Activated naive CD4-positive, alpha-beta T cell treated with anti-CD3 and anti-CD28 coated beads for 36 hours (primary cell): Measurements from ENCODE around the gene TP53TG5. TPM values are rescaled to one million over a fixed set of nuclear protein-coding genes. Genes with fewer than 3 reads are reported as not detected.
A peak's percentile ranks its signal among the peaks of the same experiment; 100 is the strongest.

ENCODE experiments used
- CTCF ChIA-PET: fragments of 350-600 bp; sonication (Branson Sonifier 250); formaldehyde crosslinking; loops from one replicate; lab custom pipeline; 2021; ENCODE audit warnings: antibody characterized with exemption; lab: Charles Lee
- DNase-seq: peaks from one replicate; pipeline ENCODE4 v3.0.0-alpha.2; 2020
- H3K27ac Mint-ChIP-seq: one replicate; pipeline ENCODE4 v1.8.0; 2021; ENCODE audit warnings: mild to moderate bottlenecking, mixed read lengths
- H3K27me3 Mint-ChIP-seq: one replicate; pipeline ENCODE4 v1.8.0; 2021; ENCODE audit warnings: low read depth, mixed read lengths
- H3K36me3 Mint-ChIP-seq: one replicate; pipeline ENCODE4 v1.8.0; 2021; ENCODE audit warnings: low read depth, mixed read lengths
- H3K4me1 Mint-ChIP-seq: one replicate; pipeline ENCODE4 v1.8.0; 2021; ENCODE audit warnings: low read depth, mixed read lengths
- H3K4me3 Mint-ChIP-seq: one replicate; pipeline ENCODE4 v1.8.0; 2021; ENCODE audit warnings: mild to moderate bottlenecking, moderate library complexity, mixed read lengths
- H3K9me3 Mint-ChIP-seq: one replicate; pipeline ENCODE4 v1.8.0; 2021; ENCODE audit warnings: mixed read lengths
- intact Hi-C: fragments of 100-400 bp; cut with micrococcal nuclease; formaldehyde crosslinking; loops from one replicate; pipeline ENCODE4 v1.15.1; 2023
- total RNA-seq, 2 experiments: library from RNA; stranded (reverse); gene quantifications; one replicate each; pipeline ENCODE4 v1.2.3, GENCODE V29; 2021

TP53TG5 gene
- total RNA-seq, 2 experiments from 2014 or later: 0.59 to 1.0 TPM

GRCh38 chr20:45373353-45374100 lies 4.6 kb downstream of the TP53TG5 start:
- intact Hi-C loops: loop anchor here (1.0 kb wide), 4 partner anchors 10 to 64 kb away; partner anchors contain the start of genes PIGT and SYS1
- no peaks in the 10 kb centered on the region for H3K9me3 Mint-ChIP-seq
- peak overlapping the region; percentile 89 for H3K27ac Mint-ChIP-seq
- no peaks in the 10 kb centered on the region for H3K27me3 Mint-ChIP-seq
- peak; percentile 96 for DNase-seq
- CTCF ChIA-PET: interaction anchor here (0.5 to 9.1 kb wide), 37 partner anchors 11 to 926 kb away, joined by 3 to 209 read pairs (median 5); partner anchors contain the start of genes PIGT, SDC4 and SYS1
- peak overlapping the region; percentile 83 for H3K4me3 Mint-ChIP-seq
- H3K4me1 Mint-ChIP-seq: peaks cover 26% of the 10 kb centered on the region
- H3K36me3 Mint-ChIP-seq: no peaks in the 10 kb centered on the region

DNA sequence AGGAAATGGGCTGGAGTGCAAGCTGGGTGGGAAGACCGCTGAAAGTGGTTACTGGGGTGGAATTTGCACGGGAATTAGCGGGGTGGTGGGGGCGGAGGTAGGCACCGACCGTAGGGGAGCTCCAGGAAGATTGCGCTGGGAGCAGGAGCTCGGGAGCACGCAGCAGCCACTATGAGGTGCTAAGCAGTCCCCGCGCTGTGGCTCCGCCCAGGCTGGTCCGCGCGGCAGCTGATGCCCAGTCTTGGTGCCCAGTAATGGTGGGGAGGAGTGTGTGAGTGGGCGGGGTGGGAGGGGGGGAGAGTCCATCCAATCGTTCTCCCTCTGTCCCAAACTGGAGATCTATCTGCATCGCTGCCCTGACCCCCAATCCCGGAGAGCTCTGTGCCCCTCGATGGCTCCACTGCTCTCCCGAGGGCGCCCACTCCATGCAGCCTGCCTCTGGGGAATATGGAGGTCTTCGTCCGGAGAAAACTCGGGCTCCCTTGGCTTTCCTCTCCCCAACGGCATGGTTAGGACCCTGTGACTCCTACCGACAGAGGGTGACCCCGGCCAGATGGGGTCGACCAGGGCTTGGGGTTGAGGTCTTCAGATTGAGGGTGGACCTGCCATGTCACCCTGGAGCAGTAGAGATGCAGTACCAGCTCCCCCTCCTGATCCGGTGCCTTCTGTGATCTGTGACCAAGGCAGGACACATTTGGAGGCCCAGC lies 5.3 kb downstream of the TP53TG5 start:
- Mint-ChIP-seq H3K27ac (peak overlapping the region; percentile 89), H3K9me3 (no peaks in the 10 kb centered on the region), H3K36me3 (peaks cover 7% of the 10 kb centered on the region), H3K4me3 (peak overlapping the region; percentile 83), H3K4me1 (peaks cover 31% of the 10 kb centered on the region), H3K27me3 (no peaks in the 10 kb centered on the region)
- DNase-seq: no peak
- CTCF ChIA-PET: interaction anchor here (0.7 to 9.1 kb wide), 28 partner anchors 11 to 926 kb away, joined by 3 to 209 read pairs (median 6); partner anchors contain the start of genes PIGT, SDC4 and SYS1
- intact Hi-C loops: loop anchor here (1.0 kb wide), 2 partner anchors 9 to 44 kb away; partner anchors contain the start of genes PIGT and SYS1

- DNase-seq: no peak
- intact Hi-C loops: no loop called here
- peaks cover 8% of the 10 kb centered on the region for H3K36me3 Mint-ChIP-seq
- peaks cover 37% of the 10 kb centered on the region for H3K4me1 Mint-ChIP-seq
- H3K27ac Mint-ChIP-seq: no peak overlapping the region
- CTCF ChIA-PET: interaction anchor here (0.8 to 9.1 kb wide), 10 partner anchors 10 to 399 kb away, joined by 3 to 209 read pairs (median 16); partner anchors contain the start of gene SYS1
- no peaks in the 10 kb centered on the region for H3K9me3 Mint-ChIP-seq
- peak overlapping the region; percentile 19 for H3K4me3 Mint-ChIP-seq
- H3K27me3 Mint-ChIP-seq: no peaks in the 10 kb centered on the region
Observed at GRCh38 chr20:45372241-45372640, 5.9 kb downstream of the TP53TG5 start.

- Mint-ChIP-seq H3K4me3 (no peak overlapping the region), H3K36me3 (peaks cover 8% of the 10 kb centered on the region), H3K4me1 (peaks cover 44% of the 10 kb centered on the region), H3K27me3 (no peaks in the 10 kb centered on the region), H3K27ac (no peak overlapping the region), H3K9me3 (no peaks in the 10 kb centered on the region)
- DNase-seq: no peak
- intact Hi-C loops: no loop called here
- CTCF ChIA-PET: interaction anchor here (1.0 to 9.1 kb wide), 9 partner anchors 9 to 400 kb away, joined by 3 to 209 read pairs (median 6); partner anchors contain the start of genes PIGT and SYS1
Observed at GRCh38 chr20:45370571-45371160, 7.5 kb downstream of the TP53TG5 start.

DNA sequence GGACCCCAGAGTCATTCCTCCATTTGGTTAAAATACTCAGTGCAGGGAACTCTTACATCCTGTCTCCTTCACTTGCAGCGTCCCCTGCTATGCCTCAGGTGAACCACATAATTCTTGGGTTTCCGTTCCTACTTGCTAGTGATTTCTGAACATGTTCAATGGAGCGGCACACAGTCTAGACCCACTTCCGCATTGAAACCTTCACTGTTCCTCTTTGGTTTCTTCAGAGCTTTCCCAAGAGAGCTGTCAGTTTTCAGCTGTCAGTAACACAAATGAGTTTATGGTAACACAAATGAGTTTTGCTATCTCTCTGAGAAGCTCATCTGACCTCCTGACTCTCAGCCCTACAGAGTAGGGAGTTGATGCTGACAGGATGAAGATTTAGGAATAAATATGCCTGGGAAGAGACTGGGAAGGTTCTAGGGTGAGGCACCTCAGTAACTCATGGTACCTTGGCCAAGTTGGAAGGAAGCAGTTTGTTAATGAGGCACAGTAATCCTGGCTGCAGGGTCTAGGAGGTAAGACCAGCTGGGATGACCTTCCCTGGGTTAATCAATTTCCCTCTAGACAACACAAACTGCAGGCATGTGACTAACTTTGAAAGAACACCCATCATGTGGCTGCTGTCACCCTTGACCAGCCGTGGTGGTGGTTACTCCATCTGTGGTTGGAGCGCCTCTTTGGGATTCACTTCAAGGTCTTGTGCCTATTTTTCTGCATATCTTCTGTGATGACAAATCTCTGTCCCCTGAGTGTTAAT lies 9.7 kb downstream of the TP53TG5 start:
- intact Hi-C loops: no loop called here
- peaks cover 8% of the 10 kb centered on the region for H3K36me3 Mint-ChIP-seq
- CTCF ChIA-PET: interaction anchor here (0.6 to 9.1 kb wide), 8 partner anchors 6 to 84 kb away, joined by 3 to 118 read pairs (median 6); partner anchors contain the start of gene SYS1
- no peaks in the 10 kb centered on the region for H3K27me3 Mint-ChIP-seq
- peaks cover 56% of the 10 kb centered on the region for H3K4me1 Mint-ChIP-seq
- DNase-seq: peak; percentile 66
- H3K27ac Mint-ChIP-seq: peak overlapping the region; percentile 73
- no peaks in the 10 kb centered on the region for H3K9me3 Mint-ChIP-seq
- H3K4me3 Mint-ChIP-seq: peak overlapping the region; percentile 7

- no peaks in the 10 kb centered on the region for H3K27me3 Mint-ChIP-seq
- H3K4me1 Mint-ChIP-seq: peaks cover 53% of the 10 kb centered on the region
- no peak overlapping the region for H3K4me3 Mint-ChIP-seq
- intact Hi-C loops: no loop called here
- no peaks in the 10 kb centered on the region for H3K9me3 Mint-ChIP-seq
- H3K36me3 Mint-ChIP-seq: peaks cover 8% of the 10 kb centered on the region
- DNase-seq: no peak
- CTCF ChIA-PET: interaction anchor here (0.6 to 9.8 kb wide), 4 partner anchors 6 to 72 kb away, joined by 3 to 118 read pairs (median 6); partner anchors contain the start of gene SDC4
- H3K27ac Mint-ChIP-seq: no peak overlapping the region
Observed at GRCh38 chr20:45367126-45367525, 11.0 kb downstream of the TP53TG5 start.

- Mint-ChIP-seq H3K9me3 (no peaks in the 10 kb centered on the region), H3K27me3 (no peaks in the 10 kb centered on the region), H3K4me1 (peaks cover 55% of the 10 kb centered on the region), H3K36me3 (peaks cover 8% of the 10 kb centered on the region), H3K27ac (no peak overlapping the region), H3K4me3 (no peak overlapping the region)
- DNase-seq: no peak
- intact Hi-C loops: no loop called here
- CTCF ChIA-PET: interaction anchor here (1.3 to 9.8 kb wide), 3 partner anchors 6 to 70 kb away, joined by 3 to 118 read pairs (median 47); partner anchors contain the start of gene SDC4
Observed at GRCh38 chr20:45366631-45367030, 11.5 kb downstream of the TP53TG5 start.

DNA sequence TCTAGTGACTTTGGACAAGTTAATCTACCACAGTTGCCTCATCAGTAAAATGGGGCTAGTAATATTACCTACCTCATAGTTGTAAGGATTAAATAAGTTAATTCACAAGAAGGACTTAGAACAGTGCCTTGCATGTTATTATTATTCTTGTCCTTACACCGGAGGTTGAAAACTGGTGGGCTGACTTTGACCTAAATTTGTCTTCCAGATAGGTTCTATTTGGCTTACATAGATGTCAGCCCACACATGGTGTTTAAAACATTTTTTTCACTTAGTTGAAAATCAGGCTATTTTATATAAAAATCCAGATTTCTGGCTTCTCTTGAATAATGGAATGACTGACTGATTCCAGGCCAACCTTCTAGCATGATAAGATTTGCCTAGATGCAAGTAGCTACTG lies 11.9 kb downstream of the TP53TG5 start:
- peaks cover 8% of the 10 kb centered on the region for H3K36me3 Mint-ChIP-seq
- H3K4me1 Mint-ChIP-seq: peaks cover 55% of the 10 kb centered on the region
- H3K4me3 Mint-ChIP-seq: no peak overlapping the region
- intact Hi-C loops: no loop called here
- no peaks in the 10 kb centered on the region for H3K9me3 Mint-ChIP-seq
- DNase-seq: no peak
- H3K27me3 Mint-ChIP-seq: no peaks in the 10 kb centered on the region
- no peak overlapping the region for H3K27ac Mint-ChIP-seq
- CTCF ChIA-PET: interaction anchor here (4.8 to 9.8 kb wide), 2 partner anchors 7 to 70 kb away, joined by 47 to 118 read pairs; no protein-coding TSS in a partner anchor

DNA sequence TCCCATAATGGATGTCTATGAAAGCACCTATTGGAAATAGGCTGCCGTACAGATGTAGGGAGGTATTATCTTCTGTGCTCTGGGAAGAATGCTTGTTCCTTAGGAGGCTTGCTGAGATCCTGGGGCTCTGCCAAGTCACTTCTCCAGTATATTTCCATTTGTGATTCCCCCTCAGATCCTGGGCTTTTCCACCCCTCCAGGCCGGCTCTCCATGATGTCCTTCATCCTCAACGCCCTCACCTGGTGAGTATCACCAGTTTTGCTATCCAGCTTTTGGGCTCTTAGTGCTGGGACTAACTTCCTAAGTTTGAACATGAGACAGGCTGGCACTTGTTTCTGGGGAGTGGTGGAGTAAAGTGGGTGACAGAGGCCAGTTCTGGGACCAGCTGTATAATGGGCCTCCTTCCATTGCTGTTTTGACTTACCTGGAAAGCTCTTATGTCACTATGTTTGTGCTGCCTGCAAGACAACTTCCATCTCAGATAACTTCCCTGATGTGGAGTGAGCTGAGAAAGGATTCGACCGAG lies 12.6 kb downstream of the TP53TG5 start:
- H3K27me3 Mint-ChIP-seq: no peaks in the 10 kb centered on the region
- peaks cover 53% of the 10 kb centered on the region for H3K4me1 Mint-ChIP-seq
- no peak overlapping the region for H3K27ac Mint-ChIP-seq
- CTCF ChIA-PET: interaction anchor here (0.9 to 9.8 kb wide), 3 partner anchors 7 to 81 kb away, joined by 3 to 118 read pairs (median 47); no protein-coding TSS in a partner anchor
- DNase-seq: no peak
- peaks cover 8% of the 10 kb centered on the region for H3K36me3 Mint-ChIP-seq
- H3K4me3 Mint-ChIP-seq: no peak overlapping the region
- intact Hi-C loops: no loop called here
- no peaks in the 10 kb centered on the region for H3K9me3 Mint-ChIP-seq

GRCh38 chr20:45363611-45364492 lies 14.3 kb downstream of the TP53TG5 start:
- intact Hi-C loops: loop anchor here (1.0 to 5.0 kb wide), 10 partner anchors 9 to 407 kb away; partner anchors contain the start of genes PIGT, SDC4 and STK4
- DNase-seq: no peak
- CTCF ChIA-PET: interaction anchor here (0.6 to 9.8 kb wide), 25 partner anchors 9 to 407 kb away, joined by 3 to 118 read pairs (median 4); no protein-coding TSS in a partner anchor
- Mint-ChIP-seq H3K27ac (peak overlapping the region; percentile 97), H3K36me3 (peaks cover 8% of the 10 kb centered on the region), H3K9me3 (no peaks in the 10 kb centered on the region), H3K4me3 (peak overlapping the region; percentile 96), H3K27me3 (no peaks in the 10 kb centered on the region), H3K4me1 (peaks cover 50% of the 10 kb centered on the region)
